HG02610 (cell line): ENCODE measurements around the gene CDC37.
A peak's percentile ranks its signal among the peaks of the same experiment; 100 is the strongest.

Source experiments
- ATAC-seq: cut with Tn5 transposase; IDR thresholded peaks from one replicate; pipeline ENCODE4 v1.9.1; 2021; ENCODE audit warnings: mild to moderate bottlenecking, moderate library complexity; ENCODE audit not compliant: unreplicated experiment

CDC37 gene

DNA sequence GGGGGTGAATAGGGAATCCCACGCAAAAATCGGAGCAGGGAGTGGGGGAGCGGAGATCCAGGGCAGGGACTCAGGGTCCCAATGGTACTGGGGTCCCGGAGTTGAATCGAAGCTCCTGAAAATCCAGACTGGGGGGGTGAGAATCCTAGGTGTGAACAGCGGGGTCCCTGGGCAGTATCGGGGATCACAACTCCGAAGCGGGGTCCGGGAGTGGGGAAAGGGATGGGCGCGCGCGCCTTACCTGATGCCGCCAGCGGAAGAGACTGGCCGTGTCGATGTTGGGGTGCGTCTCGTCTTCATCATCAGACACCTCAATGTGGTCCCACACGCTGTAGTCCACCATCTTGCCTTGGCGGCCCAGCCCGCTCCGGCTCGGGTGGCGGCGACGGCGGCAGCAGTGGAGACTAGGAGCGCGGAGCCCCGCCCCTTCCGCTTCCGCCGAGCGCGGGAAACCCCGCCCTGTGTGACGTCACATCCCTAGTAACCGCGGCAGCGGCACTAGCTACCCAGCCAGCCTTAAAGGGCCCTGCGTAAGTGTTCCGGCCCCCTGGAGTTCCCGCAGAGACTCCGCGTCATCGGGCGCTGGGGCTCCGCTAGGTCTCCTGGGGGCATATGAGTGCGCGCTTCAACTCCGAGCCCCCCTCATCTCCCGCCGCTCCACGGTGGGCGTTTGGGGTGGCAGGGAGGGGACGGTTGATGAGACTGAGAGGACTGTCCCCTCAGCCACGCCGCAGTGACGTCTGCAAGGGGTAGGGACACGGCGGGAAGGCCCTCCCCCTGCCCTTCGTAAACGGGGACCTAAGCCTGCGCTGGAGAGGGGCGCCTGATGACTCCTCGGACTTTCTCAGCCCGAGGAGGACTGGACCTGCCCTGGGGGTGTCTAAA lies at the start of gene CDC37:
CDC37 (minus strand) TSS at position 406 of the 885 bp plus-strand sequence; CDS start at position 343, 63 bp downstream.
- ATAC-seq: peak; percentile 68

DNA sequence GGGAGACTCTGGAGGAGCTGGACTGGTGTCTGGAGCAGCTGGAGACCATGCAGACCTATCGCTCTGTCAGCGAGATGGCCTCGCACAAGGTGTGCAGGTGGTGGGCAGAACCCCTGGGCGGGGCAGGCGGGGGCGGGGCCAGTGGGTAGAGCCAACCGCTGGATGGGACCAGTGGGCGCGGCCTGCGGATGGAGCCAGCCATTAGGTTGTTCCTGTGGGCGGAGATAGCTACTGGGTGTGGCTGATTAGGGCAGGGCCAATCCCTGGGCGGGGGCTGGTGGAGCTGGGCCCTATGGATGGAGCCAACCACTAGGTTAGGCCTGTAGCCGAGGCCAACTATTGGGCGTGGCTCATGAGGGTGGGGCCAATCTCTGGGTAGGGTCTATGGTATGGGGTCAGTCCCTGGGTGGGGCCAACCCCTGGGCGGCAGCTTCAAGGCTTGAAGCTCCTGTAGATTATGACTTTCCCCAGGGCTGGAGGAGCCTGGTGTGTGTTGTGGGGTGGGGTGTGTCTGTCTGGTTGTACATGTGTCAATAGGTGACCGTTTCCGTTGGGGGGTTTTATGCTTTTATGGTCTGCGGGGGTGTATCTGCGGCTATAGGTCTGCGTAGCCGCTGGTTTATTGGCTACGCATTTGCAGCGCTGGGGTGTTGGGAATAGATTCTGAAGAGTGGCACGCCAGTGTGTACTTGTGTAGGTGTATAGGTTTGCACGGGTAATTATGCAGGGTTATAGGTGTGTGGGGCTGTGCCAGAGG lies 47.7 kb upstream of the CDC37 start:
- ATAC-seq: no peak

GRCh38 chr19:10450191-10450852 lies 47.0 kb upstream of the CDC37 start:
- no peak for ATAC-seq

DNA sequence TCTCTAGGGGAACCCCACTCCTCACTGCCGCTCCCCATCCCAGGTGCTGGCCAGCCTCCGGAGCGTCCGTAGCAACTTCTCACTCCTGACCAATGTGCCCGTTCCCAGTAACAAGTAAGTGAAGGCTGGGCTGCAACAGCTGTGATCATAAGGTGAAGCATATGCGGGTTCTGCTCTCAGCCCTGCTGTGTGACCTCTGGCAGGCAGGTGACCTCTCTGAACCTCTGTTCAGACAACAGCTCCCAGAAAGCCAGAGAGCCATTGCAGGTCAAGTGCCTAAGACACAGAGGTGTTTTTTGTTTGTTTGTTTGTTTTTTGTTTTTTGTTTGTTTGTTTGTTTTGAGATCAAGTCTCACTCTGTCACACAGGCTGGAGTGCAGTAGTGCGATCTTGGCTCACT lies 45.7 kb upstream of the CDC37 start:
- ATAC-seq: no peak

- no peak for ATAC-seq
These were observed 39.4 kb upstream of the CDC37 start for GRCh38 chr19:10442698-10443097.

GRCh38 chr19:10439588-10439987 lies 36.2 kb upstream of the CDC37 start:
- no peak for ATAC-seq

DNA sequence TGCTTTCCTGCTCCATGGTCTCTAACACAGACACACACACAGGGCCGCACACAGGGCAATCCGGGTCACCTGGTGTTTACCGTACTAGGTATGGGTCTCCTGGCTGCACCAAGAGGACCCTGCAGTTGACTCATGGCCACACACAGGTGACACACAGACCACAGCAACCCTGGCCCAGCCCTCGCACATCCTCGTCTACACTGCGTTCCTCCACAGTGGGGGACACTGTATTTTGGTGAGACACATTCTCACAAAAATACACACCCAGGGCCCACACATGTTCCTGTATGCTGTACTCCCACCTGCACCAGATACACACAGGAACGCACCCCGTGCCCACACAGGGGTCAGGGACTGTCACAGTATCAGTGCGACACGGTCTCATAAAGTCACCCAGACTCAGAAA lies 29.8 kb upstream of the CDC37 start:
- no peak for ATAC-seq

- ATAC-seq: no peak
These were observed 29.4 kb upstream of the CDC37 start for GRCh38 chr19:10432736-10433130.

DNA sequence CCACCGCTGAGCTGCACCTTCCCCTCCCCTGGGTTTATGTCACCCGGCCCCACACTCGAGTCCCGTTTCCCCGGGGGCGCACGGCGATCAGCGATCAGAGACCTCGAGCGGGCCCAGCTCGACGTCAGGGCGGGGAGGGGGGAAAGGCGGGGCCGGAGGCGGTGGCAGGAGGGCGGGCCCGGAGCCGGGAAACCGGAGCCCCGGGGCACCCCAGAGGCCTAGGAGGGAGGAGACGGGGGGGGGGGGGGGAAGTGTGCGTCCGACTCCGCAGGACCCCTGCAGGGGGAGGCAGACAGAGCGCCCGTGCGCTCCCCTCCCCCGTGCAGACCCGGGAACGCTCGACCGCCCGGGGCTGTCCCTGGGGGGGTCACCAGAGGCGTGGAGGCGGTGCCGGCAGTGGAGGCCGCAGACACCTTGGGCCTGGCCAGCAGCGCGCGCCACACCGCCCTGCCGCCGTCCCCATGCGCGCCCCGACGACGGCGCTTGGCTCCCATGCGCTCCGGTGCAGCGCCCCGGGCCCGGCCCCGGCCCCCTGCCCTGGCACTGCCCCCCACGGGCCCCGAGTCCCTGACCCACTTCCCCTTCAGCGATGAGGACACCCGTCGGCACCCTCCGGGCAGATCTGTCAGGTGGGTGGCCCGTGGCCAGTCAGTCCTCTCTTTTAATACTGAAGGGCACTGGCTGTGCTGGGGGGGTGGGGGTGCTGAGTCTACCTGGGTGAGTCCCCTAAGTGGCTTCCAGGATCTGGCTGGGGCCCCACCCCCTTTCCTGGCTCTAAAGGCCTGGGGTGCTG lies 28.8 kb upstream of the CDC37 start:
- no peak for ATAC-seq

GRCh38 chr19:10431254-10431942 lies 28.1 kb upstream of the CDC37 start:
- ATAC-seq: no peak

GRCh38 chr19:10430505-10431253 lies 27.3 kb upstream of the CDC37 start:
- ATAC-seq: no peak

DNA sequence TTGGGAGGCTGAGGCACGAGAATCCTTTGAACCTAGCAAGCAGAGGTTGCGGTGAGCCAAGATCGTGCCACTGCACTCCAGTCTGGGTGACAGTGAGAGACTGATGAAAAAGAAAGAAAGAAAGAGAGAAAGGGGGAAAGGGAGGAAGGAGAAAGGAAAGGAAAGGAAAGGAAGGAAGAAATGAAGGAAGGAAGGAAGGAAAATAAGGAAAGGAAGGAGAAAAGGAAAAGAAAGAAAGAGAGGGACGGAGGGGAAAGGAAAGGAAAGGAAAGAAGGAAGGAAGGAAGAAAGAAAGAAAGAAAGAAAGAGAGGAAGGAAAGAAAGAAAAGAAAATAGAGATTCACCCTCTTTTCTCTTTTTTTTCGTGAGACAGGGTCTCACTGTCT lies 25.6 kb upstream of the CDC37 start:
- ATAC-seq: no peak

GRCh38 chr19:10427169-10427568 lies 23.8 kb upstream of the CDC37 start:
- ATAC-seq: no peak

DNA sequence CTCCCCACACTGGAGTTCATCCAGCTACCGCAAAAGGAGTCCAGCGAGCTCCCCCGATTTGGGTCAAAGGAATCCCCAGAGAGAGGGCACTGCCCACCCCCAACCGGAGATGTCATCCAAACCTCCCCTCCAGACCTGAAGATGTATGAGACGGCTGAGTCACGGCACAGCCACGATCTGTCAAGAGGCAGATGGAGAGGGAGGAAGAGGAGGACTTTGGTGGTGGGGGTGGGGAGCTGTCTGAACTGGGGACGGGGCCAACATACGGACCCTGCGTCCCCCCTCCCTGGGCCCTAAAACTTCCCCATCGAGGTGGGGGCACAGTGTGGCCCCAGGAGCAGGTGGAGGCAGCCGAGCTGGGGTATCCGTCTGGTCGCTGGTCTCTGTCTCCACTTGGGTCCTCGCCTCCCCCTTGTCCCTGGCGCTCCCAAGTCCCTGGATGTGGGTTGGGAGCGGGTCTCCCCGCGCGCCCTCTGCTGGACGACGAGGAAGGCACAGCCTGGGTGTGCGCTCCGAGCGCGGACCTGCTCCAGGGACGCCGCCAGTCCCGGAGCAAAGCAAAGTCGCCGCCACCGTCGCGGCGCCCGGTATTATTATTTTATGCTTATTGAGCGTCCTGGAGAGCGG lies 20.8 kb upstream of the CDC37 start:
- no peak for ATAC-seq

GRCh38 chr19:10422846-10423245 lies 19.5 kb upstream of the CDC37 start:
- ATAC-seq: no peak

DNA sequence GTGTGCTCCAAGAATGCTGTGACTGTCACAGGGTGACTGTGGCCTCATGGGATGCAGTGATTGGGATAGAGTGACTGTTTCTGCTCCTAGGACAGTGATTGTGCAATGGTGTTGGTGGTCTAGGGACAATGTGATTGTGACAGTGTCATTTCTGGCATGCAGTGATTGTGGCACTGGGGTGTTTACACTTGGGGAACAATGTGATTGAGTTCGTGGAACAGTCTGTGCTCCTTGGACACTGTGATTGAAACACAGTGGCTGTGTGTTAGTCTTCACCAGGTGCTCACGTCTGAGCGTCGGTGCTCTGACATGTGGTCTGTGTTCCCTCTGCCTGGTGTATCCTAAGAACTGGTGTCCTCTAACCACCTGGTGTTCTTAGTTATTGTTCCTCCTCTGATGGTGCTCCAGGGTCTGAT lies 18.7 kb upstream of the CDC37 start:
- no peak for ATAC-seq

DNA sequence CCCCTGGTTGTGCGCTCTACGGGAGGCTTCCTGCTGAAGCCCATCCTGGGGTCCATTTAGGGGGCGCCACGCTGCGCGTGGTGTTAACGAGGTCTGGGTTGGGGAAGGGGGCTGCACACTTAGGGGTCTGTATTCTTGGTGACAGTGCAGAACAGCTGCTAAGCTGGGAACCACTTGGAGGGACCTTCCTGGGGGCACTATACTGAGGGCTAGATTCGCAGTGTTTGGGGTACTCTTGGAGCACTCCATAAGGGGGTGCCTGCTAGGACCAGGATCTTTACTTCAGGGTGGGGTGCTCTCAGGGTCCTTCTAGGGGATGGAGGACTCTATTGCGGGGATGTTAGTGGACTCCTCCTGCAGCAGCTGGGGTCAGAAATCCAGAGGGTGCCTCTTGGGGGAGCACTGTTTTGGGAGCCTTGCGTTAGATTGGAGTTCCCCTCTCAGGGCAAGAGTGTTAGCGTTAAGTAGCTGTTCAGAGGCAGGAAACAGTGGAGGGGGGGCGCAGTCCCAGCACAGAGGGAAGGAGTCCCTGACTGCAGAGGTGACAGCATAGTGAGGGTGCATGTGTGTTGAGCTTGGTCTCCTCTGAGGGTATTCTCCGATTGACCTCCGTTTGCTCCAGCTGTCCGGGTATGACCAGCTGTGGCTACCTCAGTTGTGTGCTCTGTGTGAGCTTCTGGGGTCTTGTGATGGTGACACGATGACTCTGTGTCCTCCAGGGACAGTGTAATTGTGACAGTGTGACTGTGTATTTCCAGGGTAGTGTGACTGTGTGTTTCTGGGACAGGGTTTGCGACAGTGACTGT lies 18.1 kb upstream of the CDC37 start:
- ATAC-seq: no peak
